ENCODE data around the gene EPS8L3.

- no peak for TF ChIP-seq EZH2 (IDR thresholded peaks at IDR 0.05; ENCODE audit: insufficient read depth, poor library complexity, severe bottlenecking)
- TF ChIP-seq EZH2phosphoT487 (IDR thresholded peaks at IDR 0.05; ENCODE audit: insufficient read depth, low read depth): no peak
Measured at GRCh38 chr1:109777980-109778625, 14.4 kb upstream of the EPS8L3 start.

All from GM23248 (cell line).